ENCODE measurements around the gene PTS.

The PTS gene

DNA sequence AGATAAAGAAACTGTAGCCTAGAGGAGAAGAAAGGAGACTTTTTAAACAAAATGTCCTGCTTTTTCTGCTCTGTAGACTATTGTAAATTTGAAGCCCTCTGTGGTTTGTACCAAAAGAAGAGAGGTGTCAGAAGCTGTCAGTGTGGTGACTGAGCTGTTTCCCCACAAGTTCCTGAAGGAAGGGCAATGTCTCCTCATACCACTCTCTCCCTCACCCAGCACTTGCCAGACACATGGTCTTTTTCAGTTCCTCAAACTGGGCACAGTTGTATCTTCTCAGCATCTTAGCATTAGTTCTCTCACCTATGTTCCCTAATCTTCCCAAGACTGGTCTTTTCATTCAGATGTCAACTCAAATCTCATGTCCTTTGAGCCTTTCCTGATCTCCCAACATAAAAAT lies 46.6 kb upstream of the PTS start:
- H3K9ac ChIP-seq (ENCODE audit: low read depth, low read length, poor library complexity): no peak overlapping the region
- no peak overlapping the region for H2AFZ ChIP-seq (ENCODE audit: low read length)
- H3K14ac ChIP-seq (ENCODE audit: low read length): no peak overlapping the region
- H3K36me3 ChIP-seq (replicated peaks in 1 of 2; ENCODE audit: control insufficient read depth in 2 of 2, insufficient read depth in 2 of 2, low read length in 2 of 2): no peaks in the 10 kb centered on the region
- no peak overlapping the region for H4K8ac ChIP-seq (ENCODE audit: low read depth, low read length)
- peaks cover 0 to 9% (median 0%) of the 10 kb centered on the region in 3 experiments for H3K27me3 ChIP-seq (ENCODE audit: control insufficient read depth in 3 of 3, insufficient read depth in 3 of 3, low read depth in 1 of 3, low read length in 3 of 3)
- H3K23ac ChIP-seq (ENCODE audit: low read depth, low read length, poor library complexity): no peak overlapping the region
- H3K4me3 ChIP-seq (ENCODE audit: low read length in 2 of 2): no peak overlapping the region
- H4K91ac ChIP-seq (ENCODE audit: low read depth, low read length, poor library complexity): no peak overlapping the region
- no peak overlapping the region for H3K27ac ChIP-seq (replicated peaks; ENCODE audit: low read length)
- H3K18ac ChIP-seq (ENCODE audit: low read length): no peak overlapping the region
- H2AK5ac ChIP-seq (ENCODE audit: low read depth, low read length): no peak overlapping the region
- no peak overlapping the region for H2BK15ac ChIP-seq (ENCODE audit: low read length)
- peaks cover 3 to 4% of the 10 kb centered on the region in 2 donors for H3K4me1 ChIP-seq (ENCODE audit: control insufficient read depth in 2 of 2, insufficient read depth in 1 of 2, low read depth in 1 of 2, low read length in 2 of 2)
- no peaks in the 10 kb centered on the region for H3K79me1 ChIP-seq (ENCODE audit: low read depth, low read length)
- H3K9me3 ChIP-seq (replicated peaks in 1 of 2; ENCODE audit: control insufficient read depth in 2 of 2, insufficient read depth in 1 of 2, low read depth in 1 of 2, low read length in 2 of 2): no peaks in the 10 kb centered on the region
- H3K4ac ChIP-seq (ENCODE audit: low read length): no peak overlapping the region
- DNase-seq (ENCODE audit: low spot score): no peak
- no peak overlapping the region for H3K4me2 ChIP-seq (ENCODE audit: insufficient read depth, low read length, poor library complexity, severe bottlenecking)
- H2BK120ac ChIP-seq (ENCODE audit: low read depth, low read length): no peak overlapping the region
- H2BK12ac ChIP-seq (ENCODE audit: low read length): no peak overlapping the region
- no peak overlapping the region for H2BK5ac ChIP-seq (ENCODE audit: low read length)

GRCh38 chr11:112182867-112183266 lies 43.4 kb upstream of the PTS start:
- Histone ChIP-seq H4K8ac (ENCODE audit: low read depth, low read length) (no peak overlapping the region), H3K23ac (ENCODE audit: low read depth, low read length, poor library complexity) (no peak overlapping the region), H3K9ac (ENCODE audit: low read depth, low read length, poor library complexity) (no peak overlapping the region), H3K4ac (ENCODE audit: low read length) (no peak overlapping the region), H2BK120ac (ENCODE audit: low read depth, low read length) (no peak overlapping the region), H3K27ac (replicated peaks; ENCODE audit: low read length) (no peak overlapping the region), H2BK15ac (ENCODE audit: low read length) (no peak overlapping the region), H4K91ac (ENCODE audit: low read depth, low read length, poor library complexity) (no peak overlapping the region), H3K36me3 (replicated peaks in 1 of 2; ENCODE audit: control insufficient read depth in 2 of 2, insufficient read depth in 2 of 2, low read length in 2 of 2) (no peaks in the 10 kb centered on the region), H3K14ac (ENCODE audit: low read length) (no peak overlapping the region), H2BK5ac (ENCODE audit: low read length) (no peak overlapping the region), H3K4me2 (ENCODE audit: insufficient read depth, low read length, poor library complexity, severe bottlenecking) (no peak overlapping the region), H2AFZ (ENCODE audit: low read length) (no peak overlapping the region), H3K79me1 (ENCODE audit: low read depth, low read length) (no peaks in the 10 kb centered on the region), H3K4me3 (ENCODE audit: low read length in 2 of 2) (no peak overlapping the region), H3K9me3 (replicated peaks in 1 of 2; ENCODE audit: control insufficient read depth in 2 of 2, insufficient read depth in 1 of 2, low read depth in 1 of 2, low read length in 2 of 2) (no peaks in the 10 kb centered on the region), H2AK5ac (ENCODE audit: low read depth, low read length) (no peak overlapping the region), H2BK12ac (ENCODE audit: low read length) (no peak overlapping the region), H3K4me1 (ENCODE audit: control insufficient read depth in 2 of 2, insufficient read depth in 1 of 2, low read depth in 1 of 2, low read length in 2 of 2) (no peaks in the 10 kb centered on the region), H3K27me3 (ENCODE audit: control insufficient read depth in 3 of 3, insufficient read depth in 3 of 3, low read depth in 1 of 3, low read length in 3 of 3) (peaks cover 0 to 6% (median 0%) of the 10 kb centered on the region in 3 experiments), H3K18ac (ENCODE audit: low read length) (no peak overlapping the region)
- WGBS, 2 donors (ENCODE audit: extremely low coverage in 2 of 2, insufficient read length in 2 of 2, insufficient replicate concordance in 1 of 2): no CpG with 5 or more reads among the region's 1 CpG
- no peak for DNase-seq (ENCODE audit: low spot score)

- H3K14ac ChIP-seq (ENCODE audit: low read length): no peak overlapping the region
- H2BK12ac ChIP-seq (ENCODE audit: low read length): no peak overlapping the region
- H4K8ac ChIP-seq (ENCODE audit: low read depth, low read length): no peak overlapping the region
- no peak overlapping the region for H2AFZ ChIP-seq (ENCODE audit: low read length)
- H2AK5ac ChIP-seq (ENCODE audit: low read depth, low read length): no peak overlapping the region
- DNase-seq (ENCODE audit: low spot score): no peak
- H3K9me3 ChIP-seq (replicated peaks in 1 of 2; ENCODE audit: control insufficient read depth in 2 of 2, insufficient read depth in 1 of 2, low read depth in 1 of 2, low read length in 2 of 2): no peaks in the 10 kb centered on the region
- no peaks in the 10 kb centered on the region for H3K36me3 ChIP-seq (replicated peaks in 1 of 2; ENCODE audit: control insufficient read depth in 2 of 2, insufficient read depth in 2 of 2, low read length in 2 of 2)
- no peaks in the 10 kb centered on the region for H3K79me1 ChIP-seq (ENCODE audit: low read depth, low read length)
- no peak overlapping the region for H3K4me2 ChIP-seq (ENCODE audit: insufficient read depth, low read length, poor library complexity, severe bottlenecking)
- no peak overlapping the region for H3K23ac ChIP-seq (ENCODE audit: low read depth, low read length, poor library complexity)
- H3K4ac ChIP-seq (ENCODE audit: low read length): no peak overlapping the region
- H2BK5ac ChIP-seq (ENCODE audit: low read length): no peak overlapping the region
- H3K9ac ChIP-seq (ENCODE audit: low read depth, low read length, poor library complexity): no peak overlapping the region
- H3K18ac ChIP-seq (ENCODE audit: low read length): no peak overlapping the region
- H4K91ac ChIP-seq (ENCODE audit: low read depth, low read length, poor library complexity): no peak overlapping the region
- no peaks in the 10 kb centered on the region for H3K4me1 ChIP-seq (ENCODE audit: control insufficient read depth in 2 of 2, insufficient read depth in 1 of 2, low read depth in 1 of 2, low read length in 2 of 2)
- no peak overlapping the region for H3K27ac ChIP-seq (replicated peaks; ENCODE audit: low read length)
- H2BK120ac ChIP-seq (ENCODE audit: low read depth, low read length): no peak overlapping the region
- no peaks in the 10 kb centered on the region for H3K27me3 ChIP-seq (ENCODE audit: control insufficient read depth in 3 of 3, insufficient read depth in 3 of 3, low read depth in 1 of 3, low read length in 3 of 3)
- no peak overlapping the region for H3K4me3 ChIP-seq (ENCODE audit: low read length in 2 of 2)
- no peak overlapping the region for H2BK15ac ChIP-seq (ENCODE audit: low read length)
These were observed 40.3 kb upstream of the PTS start for GRCh38 chr11:112185883-112186282.

DNA sequence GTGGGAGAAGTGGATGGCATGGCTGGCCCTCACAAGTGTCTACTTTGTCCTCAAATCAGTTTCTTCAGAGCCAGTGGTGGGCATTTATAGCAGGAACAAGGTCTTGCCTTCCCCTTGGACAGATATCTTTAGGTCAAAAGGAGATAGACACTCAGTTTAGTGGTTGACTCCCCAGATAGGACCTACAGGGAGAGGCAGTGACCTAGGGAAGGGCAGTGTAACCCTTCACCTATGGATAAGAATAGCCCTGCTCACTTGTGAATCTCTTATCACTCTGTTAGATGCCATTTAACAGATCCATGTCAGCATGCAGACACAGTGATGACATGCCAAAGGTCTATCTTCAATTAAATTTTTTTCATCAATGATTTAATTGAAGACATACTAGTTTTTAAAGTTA lies 39.9 kb upstream of the PTS start:
- Histone ChIP-seq H3K79me1 (ENCODE audit: low read depth, low read length) (no peaks in the 10 kb centered on the region), H3K27me3 (ENCODE audit: control insufficient read depth in 3 of 3, insufficient read depth in 3 of 3, low read depth in 1 of 3, low read length in 3 of 3) (no peaks in the 10 kb centered on the region), H4K91ac (ENCODE audit: low read depth, low read length, poor library complexity) (no peak overlapping the region), H3K4ac (ENCODE audit: low read length) (no peak overlapping the region), H3K4me2 (ENCODE audit: insufficient read depth, low read length, poor library complexity, severe bottlenecking) (no peak overlapping the region), H2AK5ac (ENCODE audit: low read depth, low read length) (no peak overlapping the region), H3K4me1 (ENCODE audit: control insufficient read depth in 2 of 2, insufficient read depth in 1 of 2, low read depth in 1 of 2, low read length in 2 of 2) (no peaks in the 10 kb centered on the region), H2BK15ac (ENCODE audit: low read length) (no peak overlapping the region), H3K23ac (ENCODE audit: low read depth, low read length, poor library complexity) (no peak overlapping the region), H4K8ac (ENCODE audit: low read depth, low read length) (no peak overlapping the region), H3K9me3 (replicated peaks in 1 of 2; ENCODE audit: control insufficient read depth in 2 of 2, insufficient read depth in 1 of 2, low read depth in 1 of 2, low read length in 2 of 2) (no peaks in the 10 kb centered on the region), H3K18ac (ENCODE audit: low read length) (no peak overlapping the region), H3K27ac (replicated peaks; ENCODE audit: low read length) (no peak overlapping the region), H3K36me3 (replicated peaks in 1 of 2; ENCODE audit: control insufficient read depth in 2 of 2, insufficient read depth in 2 of 2, low read length in 2 of 2) (no peaks in the 10 kb centered on the region), H2BK5ac (ENCODE audit: low read length) (no peak overlapping the region), H2BK12ac (ENCODE audit: low read length) (no peak overlapping the region), H3K14ac (ENCODE audit: low read length) (no peak overlapping the region), H2AFZ (ENCODE audit: low read length) (no peak overlapping the region), H2BK120ac (ENCODE audit: low read depth, low read length) (no peak overlapping the region), H3K9ac (ENCODE audit: low read depth, low read length, poor library complexity) (no peak overlapping the region), H3K4me3 (ENCODE audit: low read length in 2 of 2) (no peak overlapping the region)
- DNase-seq (ENCODE audit: low spot score): no peak

Data from neuronal stem cell (in vitro differentiated cells).